Measurements from ENCODE around the gene ADD1.
"Not testable (repeated sequence)": the region's sequence is repeated elsewhere in the genome, so short reads cannot be mapped to it uniquely, and the experiment has no call there.

Gene ADD1

DNA sequence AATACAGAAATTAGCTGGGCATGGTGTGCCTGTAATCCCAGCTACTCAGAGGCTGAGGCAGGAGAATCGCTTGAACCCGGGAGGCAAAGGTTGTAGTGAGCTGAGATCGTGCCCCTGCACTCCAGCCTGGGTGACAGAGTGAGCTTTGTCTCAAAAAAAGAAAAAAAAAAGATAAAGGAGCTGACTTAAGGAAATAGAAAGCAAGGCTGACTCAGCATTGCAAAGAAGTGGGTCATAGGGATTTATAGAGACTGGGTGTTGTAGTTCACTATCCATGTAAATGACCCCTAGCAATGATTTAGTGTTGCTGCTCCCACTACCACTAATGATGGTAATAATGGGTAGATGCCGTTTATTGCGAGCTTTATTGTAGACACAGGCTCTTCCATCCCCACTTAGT lies 47.6 kb downstream of the ADD1 start:
- no peak for DNase-seq

DNA sequence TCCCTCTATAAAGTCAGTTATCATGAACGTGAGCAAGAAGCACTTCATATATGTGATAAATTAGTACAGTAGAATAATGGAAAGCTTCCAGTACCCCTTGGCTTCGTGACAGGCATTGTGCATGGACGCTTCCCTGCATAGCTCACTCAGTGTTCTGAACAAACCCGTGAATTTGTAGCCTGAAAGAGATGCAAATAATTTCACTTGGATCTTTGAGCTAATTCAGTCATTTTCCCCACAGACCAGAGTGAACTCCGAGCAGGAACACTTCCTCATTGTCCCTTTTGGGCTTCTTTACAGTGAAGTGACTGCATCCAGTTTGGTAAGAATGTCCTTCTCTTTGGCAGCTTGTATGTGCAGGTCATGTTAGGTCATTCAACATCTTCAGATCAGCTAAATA lies 50.1 kb downstream of the ADD1 start:
- no peak for DNase-seq

DNA sequence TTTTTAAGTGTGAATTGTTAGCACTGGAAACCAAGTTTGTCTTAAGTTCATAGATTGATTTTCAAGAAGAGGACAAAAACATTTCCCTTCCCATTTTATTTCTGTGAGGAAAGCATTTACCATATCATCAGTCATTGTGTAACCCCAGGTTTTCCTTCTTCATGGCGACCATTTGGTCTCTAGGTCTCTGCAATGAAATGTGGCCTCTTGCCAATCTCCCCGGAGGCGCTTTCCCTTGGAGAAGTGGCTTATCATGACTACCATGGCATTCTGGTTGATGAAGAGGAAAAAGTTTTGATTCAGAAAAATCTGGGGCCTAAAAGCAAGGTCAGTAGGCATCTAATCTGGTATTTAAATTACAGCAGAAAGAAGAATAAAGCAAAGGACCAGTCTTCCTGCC lies 54.4 kb downstream of the ADD1 start:
- DNase-seq, result no peak

DNA sequence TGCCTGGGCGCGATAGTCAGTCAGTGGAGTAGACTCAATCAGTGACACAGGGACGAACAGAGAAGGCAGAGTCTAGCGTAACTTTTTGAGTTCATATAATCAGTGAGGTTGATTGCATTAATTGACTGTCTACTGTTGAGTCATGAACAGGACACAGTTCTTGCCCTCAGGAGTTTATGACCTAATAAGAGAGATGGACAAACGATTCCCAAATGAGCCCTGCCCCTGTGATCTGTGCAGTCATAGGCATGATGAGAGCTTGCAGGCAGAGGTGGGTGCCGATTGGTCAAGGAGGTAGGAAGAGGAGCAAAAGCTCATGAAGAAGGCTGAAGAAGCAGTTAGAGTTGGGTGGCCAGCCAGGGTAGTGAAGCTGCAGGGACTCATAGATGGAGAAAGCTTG lies 57.1 kb downstream of the ADD1 start:
- DNase-seq, result no peak

DNA sequence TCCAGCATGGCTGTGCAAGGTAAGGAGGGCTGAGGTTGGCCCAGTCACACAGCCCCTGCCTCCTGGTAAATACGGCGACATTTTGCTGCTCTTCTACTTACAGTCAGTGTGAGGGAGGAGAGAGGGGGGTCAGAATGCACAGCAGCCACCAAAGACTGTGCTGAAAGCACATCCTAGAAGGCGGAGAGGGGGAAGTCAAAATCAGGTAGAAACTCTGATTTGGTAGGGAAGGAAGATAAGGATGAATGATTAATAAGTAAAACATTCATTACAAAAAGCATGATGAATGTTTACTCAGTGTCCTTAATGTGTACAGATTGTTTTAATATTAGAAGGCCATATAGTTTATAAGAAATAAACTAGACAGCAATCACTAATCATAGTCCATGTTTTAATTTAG lies 57.5 kb downstream of the ADD1 start:
- DNase-seq, result no peak

DNA sequence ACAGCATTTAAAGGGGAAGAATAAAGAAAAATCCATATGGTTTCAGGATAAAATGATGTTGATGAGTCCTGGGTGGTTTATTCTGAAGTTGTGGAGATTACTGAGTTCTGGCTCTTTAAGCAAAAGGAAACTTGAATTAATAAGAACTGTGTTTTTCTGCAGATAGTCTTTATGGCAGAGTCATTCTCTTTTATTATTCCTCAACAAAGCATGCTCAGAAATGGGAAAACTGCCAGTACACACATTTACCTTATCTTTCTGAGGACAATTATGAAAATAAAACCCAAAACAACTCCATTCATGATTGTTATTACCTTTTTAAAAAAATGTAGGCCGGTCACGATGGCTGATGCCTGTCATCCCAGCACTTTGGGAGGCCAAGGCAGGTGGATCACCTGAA lies 58.5 kb downstream of the ADD1 start:
- DNase-seq, result no peak

DNA sequence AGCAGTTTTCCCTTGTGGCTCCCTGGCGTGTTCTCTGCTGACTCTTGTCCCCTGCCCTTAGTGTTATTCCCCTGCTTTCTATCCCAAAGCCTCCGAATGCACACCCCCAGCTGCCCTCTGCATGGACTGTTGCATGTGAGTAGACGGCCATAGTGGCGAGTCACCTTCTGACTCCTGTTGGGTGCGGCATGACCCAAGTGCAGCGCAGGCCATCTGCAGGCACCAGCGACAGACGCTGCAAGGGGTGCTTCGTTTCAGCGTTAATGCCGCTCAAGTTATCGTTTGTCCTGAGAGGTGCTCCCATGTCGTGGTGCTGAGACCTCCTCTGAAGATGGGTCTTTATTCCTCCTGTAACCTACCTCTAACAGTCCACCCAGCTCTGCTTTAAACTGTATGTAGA lies 61.9 kb downstream of the ADD1 start:
- DNase-seq, result no peak

DNA sequence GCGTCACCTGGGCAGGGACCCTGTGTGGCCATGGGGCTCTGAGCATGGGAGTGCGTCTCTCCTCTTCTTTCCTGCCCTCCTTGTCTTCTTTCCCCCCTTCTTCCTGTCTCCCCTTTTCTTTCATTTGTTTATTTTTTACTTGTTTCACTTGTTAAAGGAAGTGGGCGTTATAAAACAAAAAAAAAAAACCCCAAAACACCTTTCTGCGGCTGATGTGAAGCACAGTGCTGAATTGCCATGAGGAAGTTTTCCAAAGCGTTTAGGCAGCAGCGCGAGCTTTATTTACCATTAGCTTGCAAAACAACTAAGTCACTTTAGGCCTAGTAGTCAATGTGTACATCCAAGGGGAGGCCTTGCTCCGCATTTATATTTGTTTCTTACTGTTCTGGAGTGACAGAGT lies 62.6 kb downstream of the ADD1 start:
- DNase-seq, result no peak

DNA sequence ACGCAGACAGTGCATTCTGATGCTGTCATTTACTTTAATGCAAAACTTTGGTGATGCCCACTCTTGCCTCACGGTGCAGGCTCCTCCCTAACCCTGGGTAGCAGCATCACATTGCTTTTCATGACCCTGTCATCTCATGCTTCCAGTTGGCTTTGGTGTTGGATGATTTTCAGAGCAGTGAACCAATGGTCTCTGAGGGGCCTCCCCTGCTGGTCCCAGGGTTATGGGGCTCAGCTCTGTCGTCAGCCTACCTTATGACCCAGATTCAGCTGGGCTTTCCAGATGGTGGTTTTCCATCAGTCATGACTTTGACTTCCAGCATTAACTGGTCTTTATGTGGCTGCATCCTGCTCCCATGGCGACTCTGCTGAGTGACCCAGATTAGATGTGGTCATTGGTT lies 63.6 kb downstream of the ADD1 start:
- no peak for DNase-seq

DNA sequence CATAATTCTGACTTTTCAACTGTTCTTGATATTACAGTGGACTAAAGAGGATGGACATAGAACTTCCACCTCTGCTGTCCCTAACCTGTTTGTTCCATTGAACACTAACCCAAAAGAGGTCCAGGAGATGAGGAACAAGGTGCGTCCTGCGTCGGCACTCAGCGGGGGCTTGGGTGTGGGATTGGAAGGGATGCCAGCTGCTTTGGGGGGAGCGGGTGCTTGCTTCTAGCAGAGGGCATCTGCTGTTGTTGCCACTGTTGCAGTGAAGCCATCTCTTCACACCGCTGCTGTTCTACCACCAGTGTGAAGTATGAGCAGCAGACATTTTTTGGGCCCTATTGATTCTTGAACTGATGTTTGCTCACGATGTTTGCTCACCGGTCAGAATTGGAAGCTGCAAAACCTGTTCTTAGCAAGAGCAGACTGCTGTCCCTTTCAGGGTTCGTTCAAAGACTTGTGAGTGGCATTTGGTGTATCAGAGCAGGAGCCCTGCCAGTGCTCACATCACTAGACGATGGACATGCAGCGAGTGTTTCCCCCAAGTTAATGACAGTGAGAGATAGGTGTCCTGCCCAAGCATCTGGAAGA lies 64.2 kb downstream of the ADD1 start:
- DNase-seq, result no peak

DNA sequence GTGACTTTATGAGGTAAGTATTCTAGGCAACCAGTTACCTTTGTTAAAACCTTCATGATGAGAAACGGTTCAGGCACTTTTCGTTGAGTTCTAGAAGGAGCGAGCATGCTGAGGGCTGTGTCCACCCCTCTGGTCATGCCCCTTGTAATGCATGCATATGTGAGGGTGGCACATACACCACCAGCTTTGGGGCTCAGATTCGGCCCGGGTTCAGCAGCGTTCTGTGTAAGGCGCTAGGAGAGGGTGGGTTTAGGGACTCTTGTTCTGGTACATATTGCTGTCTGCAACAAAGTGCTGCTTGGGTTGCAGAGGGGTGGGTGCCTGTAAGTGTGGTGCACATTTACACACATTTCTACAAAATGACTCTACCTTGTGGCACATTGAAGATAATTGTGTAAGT lies 65.0 kb downstream of the ADD1 start:
- no peak for DNase-seq

DNA sequence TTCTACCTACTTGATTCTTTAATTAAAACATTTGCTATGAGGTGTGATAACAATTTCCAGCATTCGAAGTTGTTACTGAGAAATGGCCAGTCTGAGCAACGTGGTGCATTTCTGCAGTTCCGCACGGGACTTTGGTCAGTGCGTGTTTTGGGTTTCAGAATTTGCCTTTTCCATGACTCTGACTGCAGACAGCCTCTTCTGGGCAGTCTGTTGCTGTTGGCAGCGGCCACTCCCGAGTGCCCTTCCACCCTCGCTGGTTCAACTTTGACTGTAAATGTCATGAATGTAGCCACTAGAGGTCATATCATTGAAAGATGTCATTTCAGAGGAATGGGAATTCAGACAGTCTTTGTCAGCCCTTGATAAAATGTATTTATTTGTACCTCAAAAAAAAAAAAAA lies 65.9 kb downstream of the ADD1 start:
- DNase-seq, result no peak

DNA sequence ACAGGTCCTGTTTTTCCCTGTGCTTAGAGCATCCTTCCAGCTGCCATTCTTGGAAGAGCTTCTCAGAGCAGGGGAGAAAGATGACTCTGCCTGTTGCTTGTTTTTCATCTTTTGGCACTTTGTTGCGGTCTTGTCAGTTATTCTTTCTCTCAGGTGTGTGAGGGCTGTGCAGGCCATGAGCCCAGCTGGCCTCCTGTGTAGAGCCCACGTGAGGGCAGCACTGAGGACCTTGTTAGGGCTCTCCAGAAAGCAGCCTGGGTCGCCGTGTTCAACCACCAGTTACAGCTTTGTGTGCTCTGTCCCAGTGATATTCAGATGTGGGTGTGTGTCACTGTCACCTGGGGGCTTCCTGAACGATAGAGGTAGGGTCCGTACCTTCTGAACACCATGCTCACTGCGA lies 66.8 kb downstream of the ADD1 start:
- DNase-seq, result no peak

DNA sequence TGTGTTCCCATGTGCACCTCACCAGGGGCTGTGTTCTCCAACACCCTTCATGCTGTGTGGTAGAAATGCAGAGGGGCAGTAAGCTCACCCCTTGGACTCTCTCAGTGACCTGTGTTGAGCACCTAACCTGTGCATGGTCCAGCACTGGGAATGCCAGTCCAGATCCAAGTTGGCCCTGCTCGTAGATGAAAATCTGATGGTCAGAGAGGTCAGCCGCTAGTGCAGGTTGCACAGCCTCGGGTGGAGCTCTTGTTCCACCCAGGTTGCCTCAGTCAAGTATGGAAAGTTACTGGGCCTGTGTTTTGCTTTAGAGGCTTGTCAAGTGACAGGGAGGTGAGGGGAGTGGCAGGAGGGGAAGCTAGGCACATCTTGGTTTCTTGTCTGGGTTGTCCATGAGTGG lies 68.2 kb downstream of the ADD1 start:
- no peak for DNase-seq

DNA sequence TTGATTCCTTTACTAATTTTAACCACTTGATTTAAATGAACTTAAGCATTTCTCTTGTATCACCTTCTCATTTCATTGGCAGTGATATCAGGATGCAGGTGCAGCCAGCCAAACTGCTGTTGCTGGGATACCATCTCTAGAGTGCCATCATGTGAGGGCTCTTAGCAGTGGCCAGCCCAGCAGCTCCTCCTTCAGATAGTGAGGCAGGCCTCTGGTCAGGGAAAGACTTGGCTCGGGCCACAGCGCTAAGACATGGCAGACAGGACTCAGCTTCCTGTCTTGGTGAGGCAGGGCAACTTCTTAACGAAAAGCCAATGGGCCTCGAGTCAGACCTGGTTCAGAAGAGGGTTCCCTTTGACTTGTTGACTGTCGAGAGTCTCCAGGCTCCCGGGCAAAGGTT lies 69.5 kb downstream of the ADD1 start:
- DNase-seq, result no peak

DNA sequence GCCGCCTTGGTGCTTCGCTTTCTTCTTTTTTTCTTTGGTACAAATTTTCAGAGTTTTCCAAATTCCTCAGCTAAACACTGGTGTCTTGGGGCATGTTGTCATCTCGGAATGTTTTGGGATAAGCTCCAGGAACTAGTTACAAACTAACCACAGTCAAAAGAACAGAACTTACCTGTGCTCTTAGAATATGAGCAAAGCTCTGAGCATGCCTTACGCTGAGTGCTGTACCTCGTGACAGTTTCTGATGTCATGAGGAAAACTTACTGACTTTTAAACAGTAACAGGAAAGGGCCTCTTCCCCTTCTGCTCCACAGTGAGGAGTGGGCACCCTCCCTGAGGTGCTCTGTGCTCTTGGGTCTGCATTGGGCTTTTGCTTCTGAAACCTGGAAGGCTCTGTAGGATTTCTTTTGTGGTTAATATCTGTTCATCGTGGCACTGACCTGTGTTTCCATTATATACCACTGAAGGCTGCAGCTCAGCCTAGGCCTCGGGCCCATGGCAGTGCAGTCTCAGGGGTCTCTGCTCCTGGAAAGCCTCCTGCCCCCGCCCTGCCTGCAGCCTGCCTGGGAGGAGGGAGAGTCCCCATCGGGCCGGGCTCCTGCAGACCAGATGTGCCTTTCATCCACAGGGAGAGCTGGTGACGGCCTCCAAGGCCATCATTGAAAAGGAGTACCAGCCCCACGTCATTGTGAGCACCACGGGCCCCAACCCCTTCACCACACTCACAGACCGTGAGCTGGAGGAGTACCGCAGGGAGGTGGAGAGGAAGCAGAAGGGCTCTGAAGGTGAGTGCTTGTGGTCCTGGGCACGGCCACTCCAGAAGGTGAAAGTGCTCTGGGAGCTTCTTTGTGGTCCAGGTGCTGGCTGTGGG lies 70.8 kb downstream of the ADD1 start:
- no peak for DNase-seq

DNA sequence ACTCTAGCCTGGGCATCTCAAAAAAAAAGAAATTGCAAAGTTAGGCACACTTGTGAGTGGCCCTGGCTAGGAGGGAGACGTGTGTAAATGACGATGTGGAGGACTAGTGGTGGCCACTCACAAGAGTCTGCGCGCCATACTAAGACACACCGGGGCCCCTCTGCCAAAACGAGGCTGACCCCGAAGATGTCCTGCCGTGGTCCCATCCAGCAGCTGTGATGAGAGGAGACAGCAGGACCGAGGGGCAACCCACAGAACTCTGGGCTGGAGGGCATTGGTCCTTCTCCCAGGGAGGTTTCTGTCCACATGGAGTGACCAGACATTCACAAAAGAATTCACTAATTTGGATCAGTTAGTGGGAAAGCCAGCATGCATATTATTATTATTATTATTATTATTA lies 72.1 kb downstream of the ADD1 start:
- DNase-seq, result no peak

DNA sequence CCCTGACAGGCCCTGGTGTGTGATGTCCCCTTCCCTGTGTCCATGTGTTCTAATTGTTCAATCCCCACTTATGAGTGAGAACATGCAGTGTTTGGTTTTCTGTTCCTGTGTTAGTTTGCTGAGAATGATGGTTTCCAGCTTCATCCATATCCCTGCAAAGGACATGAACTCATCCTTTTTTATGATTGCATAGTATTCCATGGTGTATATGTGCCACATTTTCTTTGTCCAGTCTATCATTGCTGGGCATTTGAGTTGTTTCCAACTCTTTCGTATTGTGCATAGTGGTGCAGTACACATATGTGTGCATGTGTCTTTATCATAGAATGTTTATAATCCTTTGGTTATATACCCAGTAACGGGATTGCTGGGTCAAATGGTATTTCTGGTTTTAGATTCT lies 73.1 kb downstream of the ADD1 start:
- DNase-seq, result not testable (repeated sequence)

DNA sequence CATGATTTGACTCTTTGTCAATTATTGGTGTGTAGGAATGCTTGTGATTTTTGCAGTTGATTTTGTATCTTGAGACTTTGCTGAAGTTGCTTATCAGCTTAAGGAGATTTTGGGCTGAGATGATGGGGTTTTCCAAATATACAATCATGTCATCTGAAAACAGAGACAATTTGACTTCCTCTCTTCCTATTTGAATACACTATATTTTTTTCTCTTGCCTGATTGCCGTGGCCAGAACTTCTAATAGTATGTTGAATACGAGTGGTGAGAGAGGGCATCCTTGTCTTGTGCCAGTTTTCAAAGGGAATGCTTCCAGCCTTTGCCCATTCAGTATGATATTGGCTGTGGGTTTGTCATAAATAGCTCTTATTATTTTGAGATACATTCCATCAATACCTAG lies 74.7 kb downstream of the ADD1 start:
- not testable (repeated sequence) for DNase-seq

DNA sequence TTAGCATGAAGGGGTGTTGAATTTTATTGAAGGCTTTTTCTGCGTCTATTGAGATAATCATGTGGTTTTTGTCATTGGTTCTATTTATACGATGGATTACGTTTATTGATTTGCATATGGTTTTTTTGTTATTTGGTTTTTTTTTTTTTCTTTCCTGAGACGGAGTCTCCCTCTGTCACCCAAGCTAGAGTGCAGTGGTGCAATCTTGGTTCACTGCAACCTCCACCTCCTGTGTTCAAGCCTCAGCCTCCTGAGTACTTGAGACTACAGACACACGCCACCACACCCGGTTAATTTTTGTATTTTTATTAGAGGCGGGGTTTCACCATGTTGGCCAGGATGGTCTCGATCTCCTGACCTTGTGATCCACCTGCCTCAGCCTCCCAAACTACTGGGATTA lies 75.1 kb downstream of the ADD1 start:
- not testable (repeated sequence) for DNase-seq

DNA sequence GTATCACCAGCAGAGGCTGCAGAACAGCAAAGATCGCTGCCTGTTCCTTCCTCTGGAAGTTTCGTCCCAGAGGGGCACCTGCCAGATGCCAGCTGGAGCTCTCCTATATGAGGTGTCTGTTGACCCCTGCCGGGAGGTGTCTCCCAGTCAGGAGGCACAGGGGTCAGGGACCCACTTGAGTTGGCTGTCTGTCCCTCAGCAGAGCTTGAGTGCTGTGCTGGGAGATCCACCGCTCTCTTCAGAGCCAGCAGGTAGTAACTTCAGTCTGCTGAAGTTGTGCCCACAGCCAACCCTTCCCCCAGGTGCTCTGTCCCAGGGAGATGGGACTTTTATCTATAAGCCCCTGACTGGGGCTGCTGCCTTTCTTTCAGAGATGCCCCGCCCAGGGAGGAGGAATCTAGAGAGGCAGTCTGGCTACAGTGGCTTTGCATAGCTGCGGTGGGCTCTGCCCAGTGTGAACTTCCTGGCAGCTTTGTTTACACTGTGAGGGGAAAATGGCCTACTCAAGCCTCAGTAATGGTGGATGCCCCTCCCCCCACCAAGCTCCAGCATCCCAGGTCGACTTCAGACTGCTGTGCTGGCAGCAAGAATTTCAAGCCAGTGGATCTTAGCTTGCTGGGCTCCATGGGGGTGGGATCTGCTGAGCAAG lies 78.9 kb downstream of the ADD1 start:
- not testable (repeated sequence) for DNase-seq

DNA sequence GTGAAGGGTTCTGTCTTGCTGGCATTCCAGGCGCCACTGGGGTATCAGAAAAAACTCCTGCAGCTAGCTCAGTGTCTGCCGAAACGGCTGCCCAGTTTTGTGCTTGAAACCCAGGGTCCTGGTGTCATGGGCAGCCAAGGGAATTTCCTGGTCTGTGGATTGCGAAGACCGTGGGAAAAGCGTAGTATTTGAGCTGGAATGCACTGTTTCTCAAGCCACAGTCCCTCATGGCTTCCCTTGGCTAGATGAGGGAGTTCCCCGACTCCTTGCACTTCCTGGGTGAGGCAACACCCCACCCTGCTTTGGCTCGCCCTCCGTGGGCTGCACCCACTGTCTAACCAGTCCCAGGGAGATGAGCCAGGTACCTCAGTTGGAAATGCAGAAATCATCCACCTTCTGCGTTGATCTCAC lies 79.5 kb downstream of the ADD1 start:
- DNase-seq, result no peak

DNA sequence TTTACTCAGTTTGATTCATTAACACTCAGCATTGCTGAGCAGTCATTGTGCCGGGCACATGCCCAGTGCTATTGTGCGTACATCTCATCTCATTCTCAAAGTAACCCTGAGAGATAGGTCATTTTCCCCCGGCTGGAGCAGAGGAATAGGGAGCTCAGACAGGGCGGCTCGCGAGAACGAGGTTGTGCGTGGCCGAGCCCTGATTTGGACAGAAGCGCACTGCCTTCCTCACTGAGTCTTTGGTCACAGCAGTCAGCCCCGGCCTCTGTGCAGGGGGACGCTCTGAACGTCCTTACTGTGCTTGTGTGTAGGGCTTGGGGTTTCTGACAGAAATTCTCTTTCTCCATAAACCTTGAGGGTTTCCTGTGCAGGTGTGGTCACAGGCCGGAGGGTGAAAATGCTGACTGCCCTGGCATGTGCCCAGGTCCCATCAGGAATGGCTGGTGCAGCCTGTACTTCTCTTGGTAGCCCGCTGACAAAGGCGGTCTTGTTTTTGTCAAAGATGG lies 80.1 kb downstream of the ADD1 start:
- no peak for DNase-seq

DNA sequence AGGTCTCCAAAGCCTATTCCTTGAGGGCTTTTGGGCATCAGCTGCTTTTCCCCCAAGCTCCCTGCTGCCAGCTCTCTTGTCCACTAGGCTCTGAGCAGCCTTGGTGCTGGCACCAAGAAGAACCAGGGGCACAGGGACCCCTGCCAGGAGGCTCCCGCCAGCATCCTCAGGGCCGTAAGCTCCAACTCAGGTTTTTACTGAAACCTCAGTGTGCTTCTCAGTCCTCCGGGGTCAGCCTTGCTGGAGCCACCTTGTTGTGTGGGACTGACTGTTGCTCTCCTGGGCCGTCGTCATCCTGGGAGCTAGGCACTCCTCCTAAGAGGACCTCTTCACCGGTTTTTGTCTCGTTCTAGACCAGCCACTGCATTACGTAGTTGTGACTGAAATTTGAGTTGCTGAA lies 80.6 kb downstream of the ADD1 start:
- no peak for DNase-seq

Measured in NCI-H1694 (cell line).